HepG2 (cell line): Measurements from ENCODE around the gene SLC45A3. TPM values are rescaled to one million over a fixed set of nuclear protein-coding genes. Genes with fewer than 3 reads are reported as not detected.
A peak's percentile ranks its signal among the peaks of the same experiment; 100 is the strongest.

Source experiments
- CTCF ChIP-seq: sonication (generic); formaldehyde crosslinking; IDR thresholded peaks from 2 replicates; pipeline ENCODE4 v1.5.0; 2020; ENCODE audit warnings: mild to moderate bottlenecking, missing genetic modification reagents, moderate library complexity
- DNMT3B ChIP-seq: conservative IDR thresholded peaks from 2 replicates; pipeline ENCODE4 v1.6.1; 2016; ENCODE audit warnings: missing biosample characterization, control low read depth
- HDAC1 ChIP-seq: sonication (generic); formaldehyde crosslinking; IDR thresholded peaks from 2 replicates; pipeline ENCODE4 v1.5.1; 2020; ENCODE audit warnings: mild to moderate bottlenecking, missing genetic modification reagents
- KAT8 ChIP-seq: IDR thresholded peaks from 2 replicates; pipeline ENCODE4 v1.6.1; 2016; ENCODE audit warnings: missing genetic modification reagents, missing compliant biosample characterization
- KMT2A ChIP-seq: sonication (generic); formaldehyde crosslinking; IDR thresholded peaks from 2 replicates; pipeline ENCODE4 v1.4.0; 2020; ENCODE audit warnings: missing genetic modification reagents
- PITX1 ChIP-seq: sonication (generic); formaldehyde crosslinking; IDR thresholded peaks from 2 replicates; pipeline ENCODE4 v1.5.1; 2020; ENCODE audit warnings: mild to moderate bottlenecking, missing genetic modification reagents
- ZBTB7B ChIP-seq: sonication (generic); formaldehyde crosslinking; IDR thresholded peaks from 2 replicates; pipeline ENCODE4 v1.4.0; 2020; ENCODE audit warnings: missing genetic modification reagents
- ZMAT5 ChIP-seq: sonication (generic); formaldehyde crosslinking; IDR thresholded peaks from 2 replicates; pipeline ENCODE4 v1.5.0; 2020; ENCODE audit warnings: mild to moderate bottlenecking, low read depth, missing genetic modification reagents, borderline replicate concordance
- ZNF567 ChIP-seq: sonication (generic); formaldehyde crosslinking; IDR thresholded peaks from 2 replicates; pipeline ENCODE4 v1.8.1; 2023; ENCODE audit warnings: mild to moderate bottlenecking, missing genetic modification reagents, borderline replicate concordance
- ZNF580 ChIP-seq: IDR thresholded peaks from 2 replicates; pipeline ENCODE4 v1.6.1; 2016; ENCODE audit warnings: low read depth, borderline replicate concordance
- polyA plus RNA-seq, 8 experiments: library from polyadenylated mRNA; depleted of rRNA in 3 of 8; stranded (reverse) in 7 of 8; unstranded in 1 of 8; fragments of >200 nt; fragmentation: Illumina TruSeq in 4 of 8; extraction: Trizol in 4 of 8; gene quantifications; 2 replicates each; pipeline versions ENCODE4 v1.2.1 to v1.2.3, GENCODE V29; 2011 to 2016; ENCODE audit warnings: low read depth in 4 of 8, missing spikeins in 1 of 8, mixed read lengths in 1 of 8; ENCODE audit not compliant: insufficient read depth in 1 of 8
- total RNA-seq, 5 experiments: library from RNA; depleted of rRNA; stranded (reverse); fragments of >200 nt; fragmentation: Illumina TruSeq; extraction: Trizol; gene quantifications; 2 replicates each; pipeline ENCODE4 v1.2.3, GENCODE V29; 2016; ENCODE audit warnings: low read depth in 1 of 5
- TF ChIP-seq, protein P1 (sequence below), 2 experiments: fragments of 450-650 bp in 1 of 2; sonication (generic) in 1 of 2; formaldehyde crosslinking in 1 of 2; IDR thresholded peaks; 2 replicates each; pipeline versions ENCODE4 v1.6.1 to v1.8.0; 2016 to 2022; ENCODE audit warnings: antibody characterized with exemption in 1 of 2, mild to moderate bottlenecking in 1 of 2, missing genetic modification reagents in 1 of 2
- TF ChIP-seq, protein P2 (sequence below): sonication (generic); formaldehyde crosslinking; conservative IDR thresholded peaks from 2 replicates; pipeline ENCODE4 v1.4.0; 2020; ENCODE audit warnings: mild to moderate bottlenecking, missing genetic modification reagents, moderate library complexity
- TF ChIP-seq, protein P3 (sequence below): IDR thresholded peaks from 2 replicates; pipeline ENCODE4 v1.6.1; 2016; ENCODE audit warnings: mild to moderate bottlenecking, missing biosample characterization, missing genetic modification reagents

The SLC45A3 gene
- total and polyA plus RNA-seq, 2 of the 13 experiments (the other 11 are each of a cell fraction or from before 2014, with no cell fraction given): 3.4 to 4.1 TPM

DNA sequence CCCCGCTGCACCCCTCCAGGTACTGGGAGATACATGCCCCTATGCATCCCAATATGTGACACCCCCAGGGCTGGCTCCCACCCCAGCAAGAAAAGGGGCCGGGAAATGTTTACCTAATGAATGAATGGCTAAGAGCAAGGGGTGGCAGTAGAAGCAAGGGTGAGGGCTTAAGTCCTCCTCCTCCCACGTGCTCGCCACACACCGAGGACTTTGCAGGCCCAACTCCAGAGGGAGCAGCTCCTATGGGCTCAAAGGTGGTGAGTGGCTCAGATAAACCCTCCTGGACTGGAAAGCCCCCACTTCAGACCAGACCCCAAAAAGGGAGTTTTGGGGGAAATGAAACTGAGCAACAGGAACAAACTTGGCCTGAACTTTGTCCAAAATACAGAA is 11.4 kb downstream of the SLC45A3 start (continued):
- TF ChIP-seq CTCF (peak; percentile 66), PITX1 (CRISPR knock-in tag) (no peak), ZNF580 (CRISPR knock-in tag) (peak; percentile 47; the same call in 1 of the 2 replicates), HDAC1 (CRISPR knock-in tag) (peak; percentile 33; the same call in 1 of the 2 replicates), DNMT3B (CRISPR knock-in tag) (no peak), KMT2A (no peak), ZMAT5 (CRISPR knock-in tag) (no peak), ZBTB7B (CRISPR knock-in tag) (0 out of 2 replicates have a peak, but pooled peaks have one; percentile 19), ZNF567 (no peak), KAT8 (CRISPR knock-in tag) (no peak)
- TF ChIP-seq, protein P1, sequence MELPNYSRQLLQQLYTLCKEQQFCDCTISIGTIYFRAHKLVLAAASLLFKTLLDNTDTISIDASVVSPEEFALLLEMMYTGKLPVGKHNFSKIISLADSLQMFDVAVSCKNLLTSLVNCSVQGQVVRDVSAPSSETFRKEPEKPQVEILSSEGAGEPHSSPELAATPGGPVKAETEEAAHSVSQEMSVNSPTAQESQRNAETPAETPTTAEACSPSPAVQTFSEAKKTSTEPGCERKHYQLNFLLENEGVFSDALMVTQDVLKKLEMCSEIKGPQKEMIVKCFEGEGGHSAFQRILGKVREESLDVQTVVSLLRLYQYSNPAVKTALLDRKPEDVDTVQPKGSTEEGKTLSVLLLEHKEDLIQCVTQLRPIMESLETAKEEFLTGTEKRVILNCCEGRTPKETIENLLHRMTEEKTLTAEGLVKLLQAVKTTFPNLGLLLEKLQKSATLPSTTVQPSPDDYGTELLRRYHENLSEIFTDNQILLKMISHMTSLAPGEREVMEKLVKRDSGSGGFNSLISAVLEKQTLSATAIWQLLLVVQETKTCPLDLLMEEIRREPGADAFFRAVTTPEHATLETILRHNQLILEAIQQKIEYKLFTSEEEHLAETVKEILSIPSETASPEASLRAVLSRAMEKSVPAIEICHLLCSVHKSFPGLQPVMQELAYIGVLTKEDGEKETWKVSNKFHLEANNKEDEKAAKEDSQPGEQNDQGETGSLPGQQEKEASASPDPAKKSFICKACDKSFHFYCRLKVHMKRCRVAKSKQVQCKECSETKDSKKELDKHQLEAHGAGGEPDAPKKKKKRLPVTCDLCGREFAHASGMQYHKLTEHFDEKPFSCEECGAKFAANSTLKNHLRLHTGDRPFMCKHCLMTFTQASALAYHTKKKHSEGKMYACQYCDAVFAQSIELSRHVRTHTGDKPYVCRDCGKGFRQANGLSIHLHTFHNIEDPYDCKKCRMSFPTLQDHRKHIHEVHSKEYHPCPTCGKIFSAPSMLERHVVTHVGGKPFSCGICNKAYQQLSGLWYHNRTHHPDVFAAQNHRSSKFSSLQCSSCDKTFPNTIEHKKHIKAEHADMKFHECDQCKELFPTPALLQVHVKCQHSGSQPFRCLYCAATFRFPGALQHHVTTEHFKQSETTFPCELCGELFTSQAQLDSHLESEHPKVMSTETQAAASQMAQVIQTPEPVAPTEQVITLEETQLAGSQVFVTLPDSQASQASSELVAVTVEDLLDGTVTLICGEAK (IDR thresholded peaks at IDR 0.05): no peak
- TF ChIP-seq, protein P1 (CRISPR knock-in tag; IDR thresholded peaks at IDR 0.05): no peak
- TF ChIP-seq, protein P2, sequence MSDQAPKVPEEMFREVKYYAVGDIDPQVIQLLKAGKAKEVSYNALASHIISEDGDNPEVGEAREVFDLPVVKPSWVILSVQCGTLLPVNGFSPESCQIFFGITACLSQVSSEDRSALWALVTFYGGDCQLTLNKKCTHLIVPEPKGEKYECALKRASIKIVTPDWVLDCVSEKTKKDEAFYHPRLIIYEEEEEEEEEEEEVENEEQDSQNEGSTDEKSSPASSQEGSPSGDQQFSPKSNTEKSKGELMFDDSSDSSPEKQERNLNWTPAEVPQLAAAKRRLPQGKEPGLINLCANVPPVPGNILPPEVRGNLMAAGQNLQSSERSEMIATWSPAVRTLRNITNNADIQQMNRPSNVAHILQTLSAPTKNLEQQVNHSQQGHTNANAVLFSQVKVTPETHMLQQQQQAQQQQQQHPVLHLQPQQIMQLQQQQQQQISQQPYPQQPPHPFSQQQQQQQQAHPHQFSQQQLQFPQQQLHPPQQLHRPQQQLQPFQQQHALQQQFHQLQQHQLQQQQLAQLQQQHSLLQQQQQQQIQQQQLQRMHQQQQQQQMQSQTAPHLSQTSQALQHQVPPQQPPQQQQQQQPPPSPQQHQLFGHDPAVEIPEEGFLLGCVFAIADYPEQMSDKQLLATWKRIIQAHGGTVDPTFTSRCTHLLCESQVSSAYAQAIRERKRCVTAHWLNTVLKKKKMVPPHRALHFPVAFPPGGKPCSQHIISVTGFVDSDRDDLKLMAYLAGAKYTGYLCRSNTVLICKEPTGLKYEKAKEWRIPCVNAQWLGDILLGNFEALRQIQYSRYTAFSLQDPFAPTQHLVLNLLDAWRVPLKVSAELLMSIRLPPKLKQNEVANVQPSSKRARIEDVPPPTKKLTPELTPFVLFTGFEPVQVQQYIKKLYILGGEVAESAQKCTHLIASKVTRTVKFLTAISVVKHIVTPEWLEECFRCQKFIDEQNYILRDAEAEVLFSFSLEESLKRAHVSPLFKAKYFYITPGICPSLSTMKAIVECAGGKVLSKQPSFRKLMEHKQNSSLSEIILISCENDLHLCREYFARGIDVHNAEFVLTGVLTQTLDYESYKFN (CRISPR knock-in tag): no peak
- TF ChIP-seq, protein P3, sequence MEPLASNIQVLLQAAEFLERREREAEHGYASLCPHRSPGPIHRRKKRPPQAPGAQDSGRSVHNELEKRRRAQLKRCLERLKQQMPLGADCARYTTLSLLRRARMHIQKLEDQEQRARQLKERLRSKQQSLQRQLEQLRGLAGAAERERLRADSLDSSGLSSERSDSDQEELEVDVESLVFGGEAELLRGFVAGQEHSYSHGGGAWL: no peak
